IPS-20b (cell line): ENCODE measurements around the gene MAGI1.
A peak's percentile ranks its signal among the peaks of the same experiment; 100 is the strongest.

ENCODE experiments used
- H3K27ac ChIP-seq: one replicate; pipeline ENCODE4 v1.5.1; 2013; ENCODE audit warnings: low read length
- H3K27me3 ChIP-seq: 2 replicates; pipeline ENCODE4 v1.6.1; 2013; ENCODE audit warnings: mild to moderate bottlenecking, low read length, inconsistent platforms; ENCODE audit not compliant: insufficient read depth
- H3K36me3 ChIP-seq: 2 replicates; pipeline ENCODE4 v1.6.1; 2013; ENCODE audit warnings: low read depth, mild to moderate bottlenecking, inconsistent platforms, low read length, moderate library complexity; ENCODE audit not compliant: insufficient read depth
- H3K4me1 ChIP-seq: 2 replicates; pipeline ENCODE4 v1.6.1; 2013; ENCODE audit warnings: mild to moderate bottlenecking, control low read depth, inconsistent platforms, low read length, moderate library complexity; ENCODE audit not compliant: insufficient read depth
- H3K4me3 ChIP-seq: 2 replicates; pipeline ENCODE4 v1.5.1; 2013; ENCODE audit warnings: mild to moderate bottlenecking, low read length, inconsistent platforms
- H3K9ac ChIP-seq: 2 replicates; pipeline ENCODE4 v1.6.1; 2013; ENCODE audit warnings: low read depth, mild to moderate bottlenecking, inconsistent platforms, low read length, moderate library complexity
- H3K9me3 ChIP-seq: 2 replicates; pipeline ENCODE4 v1.6.1; 2013; ENCODE audit warnings: mild to moderate bottlenecking, low read depth, low read length, inconsistent platforms; ENCODE audit not compliant: insufficient read depth

MAGI1 gene

DNA sequence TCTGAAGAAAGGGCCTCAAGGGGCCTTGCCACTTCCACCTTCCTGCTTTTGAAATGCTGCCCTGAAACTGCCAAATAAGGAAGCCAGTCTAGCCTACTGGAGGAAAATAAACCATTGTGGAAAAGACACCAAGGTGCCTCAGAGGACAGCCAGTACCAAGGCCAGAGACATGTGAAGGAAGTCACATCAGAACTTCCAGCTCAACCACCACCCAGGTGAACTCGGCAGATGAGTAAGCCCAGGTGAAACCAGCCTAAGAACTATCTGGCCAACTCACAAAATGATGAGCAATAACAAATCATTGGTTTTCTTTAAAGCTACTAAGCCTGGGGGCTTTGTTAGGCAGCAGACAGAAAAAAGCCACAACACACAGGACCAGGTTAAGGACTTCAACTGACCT, 103.0 kb downstream of the MAGI1 start:
- H3K9me3 ChIP-seq, result peaks cover 4% of the 10 kb centered on the region; the same call in 1 of the 2 replicates
- H3K27me3 ChIP-seq, result no peaks in the 10 kb centered on the region
- no peak overlapping the region for H3K9ac ChIP-seq
- H3K36me3 ChIP-seq, result no peaks in the 10 kb centered on the region
- no peak overlapping the region for H3K27ac ChIP-seq
- H3K4me3 ChIP-seq, result no peak overlapping the region
- H3K4me1 ChIP-seq, result peaks cover 18% of the 10 kb centered on the region

DNA sequence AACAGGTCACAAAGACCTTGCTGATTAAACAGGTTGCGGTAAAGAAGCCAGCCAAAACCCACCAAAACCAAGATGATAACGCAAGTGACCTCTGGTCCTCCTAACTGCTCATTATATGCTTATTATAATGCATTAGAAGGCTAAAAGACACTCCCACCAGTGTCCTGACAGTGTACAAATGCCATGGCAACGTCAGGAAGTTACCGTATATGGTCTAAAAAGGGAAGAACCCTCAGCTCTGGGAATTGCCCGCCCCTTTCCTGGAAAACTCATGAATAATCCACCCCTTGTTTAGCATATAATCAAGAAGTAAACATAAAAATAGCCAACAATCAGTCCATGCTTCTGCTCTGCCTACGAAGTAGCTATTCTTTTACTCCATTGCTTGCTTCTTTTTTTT, 108.1 kb downstream of the MAGI1 start:
- Histone ChIP-seq H3K9me3 (peaks cover 4% of the 10 kb centered on the region; the same call in 1 of the 2 replicates), H3K27ac (no peak overlapping the region), H3K36me3 (no peaks in the 10 kb centered on the region), H3K4me3 (no peak overlapping the region), H3K9ac (no peak overlapping the region), H3K27me3 (no peaks in the 10 kb centered on the region), H3K4me1 (peaks cover 19% of the 10 kb centered on the region)

DNA sequence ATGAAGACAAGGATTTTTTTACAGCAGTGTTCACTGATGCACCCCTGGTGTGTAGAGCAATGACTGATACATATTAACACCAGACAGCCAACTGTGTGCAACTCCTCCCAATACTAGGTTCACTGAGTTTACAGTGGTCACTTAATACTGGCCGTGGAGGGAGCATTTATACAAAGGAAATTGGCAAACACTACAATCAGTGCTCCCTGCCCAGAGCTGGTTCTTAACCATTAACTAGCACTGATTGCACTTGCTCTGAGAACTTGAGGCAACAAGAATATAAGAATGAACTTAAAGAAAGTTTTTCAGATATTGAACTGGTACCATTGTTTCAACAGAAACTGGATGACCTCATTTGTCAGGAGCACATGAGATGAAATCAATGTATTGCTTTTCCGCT, 110.6 kb downstream of the MAGI1 start:
- peak overlapping the region; percentile 34; the same call in 1 of the 2 replicates for H3K9ac ChIP-seq

DNA sequence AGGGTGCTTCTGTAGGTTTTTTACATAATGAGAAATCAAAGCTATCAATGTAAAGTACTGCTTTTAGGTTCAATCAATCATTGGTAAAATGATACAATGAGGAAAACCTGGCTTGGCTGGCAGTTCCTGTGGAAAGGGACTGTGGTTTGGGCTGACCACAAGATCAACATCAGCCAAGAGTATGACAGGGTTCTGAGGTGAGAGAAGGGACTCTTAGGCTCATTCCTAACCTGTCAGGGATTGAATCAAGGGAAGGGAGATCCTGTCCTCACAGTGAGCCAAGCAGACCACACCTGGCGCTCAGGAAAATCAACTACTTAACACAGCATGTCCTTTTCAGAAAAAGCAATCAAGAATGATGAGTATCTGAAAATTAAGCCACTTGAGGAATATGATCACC, 111.1 kb downstream of the MAGI1 start:
- H3K4me1 ChIP-seq, result peaks cover 28% of the 10 kb centered on the region
- no peak overlapping the region for H3K27ac ChIP-seq
- H3K9me3 ChIP-seq, result no peaks in the 10 kb centered on the region

More for the DNA sequence above, 110.6 kb downstream of the MAGI1 start:
- peaks cover 28% of the 10 kb centered on the region for H3K4me1 ChIP-seq
- H3K36me3 ChIP-seq, result no peaks in the 10 kb centered on the region
- H3K9me3 ChIP-seq, result no peaks in the 10 kb centered on the region; the same call in 1 of the 2 replicates
- no peaks in the 10 kb centered on the region for H3K27me3 ChIP-seq
- no peak overlapping the region for H3K27ac ChIP-seq
- peak overlapping the region; percentile 24; the same call in 1 of the 2 replicates for H3K4me3 ChIP-seq

DNA sequence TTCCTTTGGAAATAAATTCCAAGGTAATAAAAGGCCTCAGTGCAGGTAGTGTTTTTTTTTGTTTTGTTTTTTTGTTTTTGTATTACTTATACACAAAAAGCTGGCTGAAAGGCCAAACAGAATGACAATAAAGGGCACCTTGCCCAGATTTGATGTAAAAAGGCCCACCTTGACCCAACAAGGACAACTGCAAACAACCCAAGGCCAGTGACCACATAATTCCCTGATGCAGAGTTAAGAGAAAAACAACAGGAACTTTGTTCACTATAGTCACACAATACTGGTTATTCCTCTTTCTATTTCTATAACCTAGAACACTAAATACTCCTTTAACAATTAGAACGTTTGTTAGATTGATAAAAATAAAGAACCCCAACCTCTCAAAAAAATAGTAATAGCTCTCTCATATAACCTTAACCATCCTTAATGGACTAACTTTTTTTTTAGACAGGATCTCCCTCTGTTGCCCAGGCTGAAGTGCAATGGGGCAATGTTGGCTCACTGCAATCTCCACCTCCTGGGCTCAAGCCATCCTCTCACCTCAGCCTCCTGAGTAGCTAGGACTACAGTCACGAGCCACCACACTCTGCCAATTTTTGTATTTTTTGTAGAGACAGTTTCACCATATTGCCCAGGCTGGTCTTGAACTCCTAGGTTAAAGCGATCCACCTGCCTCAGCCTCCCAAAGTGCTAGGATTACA, 113.3 kb downstream of the MAGI1 start:
- H3K36me3 ChIP-seq, result no peaks in the 10 kb centered on the region
- H3K9ac ChIP-seq, result no peak overlapping the region
- no peaks in the 10 kb centered on the region for H3K27me3 ChIP-seq
- H3K4me1 ChIP-seq, result peaks cover 28% of the 10 kb centered on the region
- H3K9me3 ChIP-seq, result no peaks in the 10 kb centered on the region
- H3K4me3 ChIP-seq, result no peak overlapping the region
- no peak overlapping the region for H3K27ac ChIP-seq

More for the DNA sequence above, 111.1 kb downstream of the MAGI1 start:
- Histone ChIP-seq H3K36me3 (no peaks in the 10 kb centered on the region), H3K9ac (no peak overlapping the region), H3K27me3 (no peaks in the 10 kb centered on the region), H3K4me3 (no peak overlapping the region; the same call in 1 of the 2 replicates)

DNA sequence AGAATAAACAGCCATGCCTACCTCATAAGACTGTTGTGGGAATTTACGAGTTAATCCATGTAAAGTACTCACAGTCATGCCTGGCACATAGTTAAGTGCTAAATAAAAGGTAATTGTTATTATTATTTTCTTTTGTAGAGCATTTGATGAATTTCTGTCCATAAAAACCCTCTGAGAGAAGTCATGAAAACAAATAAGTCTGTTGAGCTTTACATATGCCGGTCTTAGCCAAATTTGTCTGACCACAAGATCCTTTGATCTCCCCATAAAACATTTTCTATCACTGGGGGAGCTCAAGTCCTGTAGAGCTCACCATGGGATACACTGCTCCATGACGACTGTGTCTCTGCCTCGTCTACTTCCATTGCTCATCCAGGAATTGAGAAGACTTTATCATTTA, 114.0 kb downstream of the MAGI1 start:
- no peaks in the 10 kb centered on the region for H3K9me3 ChIP-seq
- H3K4me3 ChIP-seq, result no peak overlapping the region
- H3K27ac ChIP-seq, result no peak overlapping the region
- peaks cover 28% of the 10 kb centered on the region for H3K4me1 ChIP-seq
- H3K36me3 ChIP-seq, result no peaks in the 10 kb centered on the region
- H3K27me3 ChIP-seq, result no peaks in the 10 kb centered on the region
- H3K9ac ChIP-seq, result no peak overlapping the region

DNA sequence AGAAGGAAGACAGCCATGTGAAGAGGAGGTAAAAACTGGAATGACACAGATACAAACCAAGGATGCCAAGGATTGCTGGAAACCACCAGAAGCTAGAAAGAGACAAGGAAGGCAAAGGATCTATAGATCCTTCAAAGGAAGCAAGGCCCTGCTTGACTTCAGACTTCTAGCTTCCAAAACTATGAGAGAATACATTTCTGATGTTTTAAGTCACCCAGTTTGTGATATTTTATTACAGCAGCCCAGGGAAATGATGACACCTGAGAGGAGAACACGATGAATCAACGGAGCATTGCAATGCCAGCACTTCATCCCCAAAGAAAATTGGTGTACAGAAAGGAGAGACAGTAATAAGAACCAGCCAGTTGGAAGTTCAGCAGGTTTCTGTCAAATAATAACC, 116.3 kb downstream of the MAGI1 start:
- H3K4me3 ChIP-seq, result no peak overlapping the region
- H3K9ac ChIP-seq, result no peak overlapping the region
- no peaks in the 10 kb centered on the region for H3K36me3 ChIP-seq
- peaks cover 6% of the 10 kb centered on the region for H3K9me3 ChIP-seq
- H3K27me3 ChIP-seq, result no peaks in the 10 kb centered on the region
- peaks cover 12% of the 10 kb centered on the region; the same call in 1 of the 2 replicates for H3K4me1 ChIP-seq
- H3K27ac ChIP-seq, result no peak overlapping the region

DNA sequence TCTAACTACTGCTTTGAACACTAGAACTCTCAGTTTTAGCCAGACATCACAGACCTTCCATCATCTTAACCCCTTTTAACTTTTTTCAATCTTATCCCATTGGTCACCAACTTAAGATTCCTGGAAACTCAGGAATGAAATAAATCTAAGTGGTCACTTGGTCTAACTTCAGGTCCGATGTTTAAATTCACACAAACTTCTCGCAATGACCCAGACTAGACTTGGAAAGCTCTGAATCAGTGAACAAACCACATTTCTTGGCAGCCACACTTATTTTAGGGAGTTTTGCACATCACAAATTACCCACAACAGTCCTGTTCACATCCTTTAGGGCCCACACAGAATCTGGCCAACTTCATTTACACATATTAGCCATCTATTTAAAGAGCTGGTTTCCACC, 118.9 kb downstream of the MAGI1 start:
- Histone ChIP-seq H3K9ac (no peak overlapping the region), H3K4me1 (peaks cover 4% of the 10 kb centered on the region; the same call in 1 of the 2 replicates), H3K9me3 (peaks cover 10% of the 10 kb centered on the region), H3K27ac (no peak overlapping the region), H3K4me3 (no peak overlapping the region), H3K27me3 (no peaks in the 10 kb centered on the region), H3K36me3 (no peaks in the 10 kb centered on the region)

DNA sequence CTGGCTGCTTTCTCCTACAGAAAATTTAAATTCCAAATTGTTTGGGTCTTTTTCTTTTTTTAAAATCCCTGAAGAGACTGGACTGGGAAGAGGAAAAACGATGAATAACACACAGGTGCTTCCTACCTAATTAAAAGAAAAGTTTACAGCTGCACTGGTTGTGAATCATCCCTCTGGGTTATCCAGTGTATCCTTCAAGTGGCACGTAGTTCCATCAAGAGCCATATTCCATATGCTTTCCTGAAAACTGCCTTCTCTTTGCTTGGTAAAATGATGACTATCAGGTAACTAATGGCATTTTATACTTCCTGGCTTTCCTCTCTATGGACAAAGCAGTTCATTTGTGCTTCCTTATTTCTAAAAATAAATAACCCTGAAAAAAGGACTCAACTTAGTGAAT, 123.2 kb downstream of the MAGI1 start:
- Histone ChIP-seq H3K27ac (no peak overlapping the region), H3K4me3 (no peak overlapping the region)

DNA sequence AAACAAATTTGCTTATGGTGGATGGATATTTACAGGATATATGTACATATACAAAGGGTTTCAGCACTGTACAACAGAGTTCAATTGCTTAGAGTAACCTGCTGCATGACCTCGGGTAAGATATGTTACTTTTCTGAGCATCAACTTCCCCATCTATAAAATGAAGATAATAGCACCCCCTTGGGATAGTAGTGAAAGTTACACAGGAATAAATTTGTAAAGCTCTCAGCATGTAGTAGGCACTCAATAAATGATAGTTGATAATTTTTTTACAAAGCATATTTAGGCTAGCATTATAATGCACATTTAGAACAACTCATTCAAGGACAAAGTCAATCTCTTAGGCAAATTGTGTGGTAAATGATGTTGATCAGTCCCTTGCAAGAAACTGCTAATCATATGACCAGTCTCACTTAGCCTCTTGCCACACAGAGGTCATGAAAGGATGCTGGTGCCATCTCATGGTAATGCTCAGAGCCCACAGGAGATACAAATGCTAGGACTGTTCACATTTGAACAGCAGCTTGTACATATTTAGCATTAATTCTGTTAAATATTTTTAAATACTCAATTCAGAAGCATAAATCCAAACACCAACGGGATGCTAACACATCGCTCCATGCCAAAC, 123.9 kb downstream of the MAGI1 start:
- Histone ChIP-seq H3K4me3 (no peak overlapping the region), H3K9me3 (peaks cover 10% of the 10 kb centered on the region)

More for the DNA sequence above, 123.2 kb downstream of the MAGI1 start:
- Histone ChIP-seq H3K9ac (no peak overlapping the region), H3K27me3 (no peaks in the 10 kb centered on the region), H3K9me3 (peaks cover 10% of the 10 kb centered on the region), H3K36me3 (no peaks in the 10 kb centered on the region), H3K4me1 (peaks cover 2% of the 10 kb centered on the region; the same call in 1 of the 2 replicates)

DNA sequence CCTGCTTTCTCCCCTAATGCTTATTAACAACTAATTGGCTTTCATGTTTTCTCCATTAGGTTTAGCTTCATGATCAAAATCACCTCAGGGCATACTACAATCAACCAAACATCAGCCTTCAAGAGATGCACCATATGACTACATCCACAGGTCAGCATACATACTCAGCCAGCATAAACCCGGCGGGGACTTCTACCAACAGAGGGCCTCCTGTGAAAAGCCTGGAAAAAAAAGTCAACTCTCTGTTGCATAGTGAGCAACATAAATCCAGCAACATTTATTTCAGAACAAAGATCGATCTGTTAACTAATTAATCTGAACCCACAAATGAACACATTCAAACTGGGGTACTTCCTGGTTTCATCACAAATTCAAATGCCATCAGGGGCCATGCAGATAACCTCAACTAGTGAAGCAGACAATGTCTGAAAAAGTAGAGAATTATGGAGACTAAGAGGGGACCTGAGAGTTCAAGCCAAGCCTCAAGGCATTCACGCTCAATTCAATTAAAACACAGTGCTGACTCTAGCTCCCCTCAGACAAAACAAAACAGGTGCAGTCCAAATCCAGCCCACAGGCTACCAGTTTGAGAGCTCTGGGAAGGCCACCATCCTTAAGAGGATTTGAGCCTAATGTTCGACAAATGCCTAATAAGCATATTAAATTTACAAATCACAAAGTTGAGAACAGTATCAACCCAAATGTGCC, 124.5 kb downstream of the MAGI1 start:
- Histone ChIP-seq H3K4me1 (peaks cover 2% of the 10 kb centered on the region; the same call in 1 of the 2 replicates), H3K9me3 (peaks cover 10% of the 10 kb centered on the region), H3K4me3 (no peak overlapping the region), H3K27me3 (no peaks in the 10 kb centered on the region), H3K36me3 (no peaks in the 10 kb centered on the region), H3K27ac (no peak overlapping the region), H3K9ac (no peak overlapping the region)

More for the DNA sequence above, 123.9 kb downstream of the MAGI1 start:
- Histone ChIP-seq H3K4me1 (peaks cover 2% of the 10 kb centered on the region; the same call in 1 of the 2 replicates), H3K9ac (no peak overlapping the region), H3K36me3 (no peaks in the 10 kb centered on the region), H3K27me3 (no peaks in the 10 kb centered on the region), H3K27ac (no peak overlapping the region)
